ENCODE data around the gene VPS9D1. TPM values are rescaled to one million over a fixed set of nuclear protein-coding genes. Genes with fewer than 3 reads are reported as not detected.
A peak's percentile ranks its signal among the peaks of the same experiment; 100 is the strongest.

The VPS9D1 gene, protein sequence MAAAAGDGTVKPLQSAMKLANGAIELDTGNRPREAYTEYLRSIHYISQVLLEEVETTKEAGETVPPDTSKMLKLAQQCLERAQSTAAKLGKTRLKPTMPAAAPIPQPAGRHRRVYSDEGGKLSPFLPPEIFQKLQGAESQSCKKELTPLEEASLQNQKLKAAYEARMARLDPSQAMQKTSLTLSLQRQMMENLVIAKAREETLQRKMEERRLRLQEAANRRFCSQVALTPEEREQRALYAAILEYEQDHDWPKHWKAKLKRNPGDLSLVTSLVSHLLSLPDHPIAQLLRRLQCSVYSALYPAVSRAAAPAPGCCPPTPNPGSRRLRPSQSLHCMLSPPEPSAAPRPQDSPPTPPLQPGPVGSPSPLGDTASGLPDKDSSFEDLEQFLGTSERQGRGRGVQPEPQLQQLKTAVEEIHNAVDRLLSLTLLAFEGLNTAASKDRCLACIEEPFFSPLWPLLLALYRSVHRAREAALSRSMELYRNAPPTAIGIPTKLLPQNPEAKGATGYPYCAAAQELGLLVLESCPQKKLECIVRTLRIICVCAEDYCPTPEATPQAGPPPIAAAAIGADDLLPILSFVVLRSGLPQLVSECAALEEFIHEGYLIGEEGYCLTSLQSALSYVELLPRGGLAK
- total RNA-seq (10 to 100 TPM in 1 of 4 donors, 1 to 10 TPM in 3; 3.8 to 10.5 (median 4.0) TPM), polyA plus RNA-seq (10 to 100 TPM in 1 of 3 donors, 1 to 10 TPM in 2; 5.3 to 19.2 (median 8.4) TPM)

DNA sequence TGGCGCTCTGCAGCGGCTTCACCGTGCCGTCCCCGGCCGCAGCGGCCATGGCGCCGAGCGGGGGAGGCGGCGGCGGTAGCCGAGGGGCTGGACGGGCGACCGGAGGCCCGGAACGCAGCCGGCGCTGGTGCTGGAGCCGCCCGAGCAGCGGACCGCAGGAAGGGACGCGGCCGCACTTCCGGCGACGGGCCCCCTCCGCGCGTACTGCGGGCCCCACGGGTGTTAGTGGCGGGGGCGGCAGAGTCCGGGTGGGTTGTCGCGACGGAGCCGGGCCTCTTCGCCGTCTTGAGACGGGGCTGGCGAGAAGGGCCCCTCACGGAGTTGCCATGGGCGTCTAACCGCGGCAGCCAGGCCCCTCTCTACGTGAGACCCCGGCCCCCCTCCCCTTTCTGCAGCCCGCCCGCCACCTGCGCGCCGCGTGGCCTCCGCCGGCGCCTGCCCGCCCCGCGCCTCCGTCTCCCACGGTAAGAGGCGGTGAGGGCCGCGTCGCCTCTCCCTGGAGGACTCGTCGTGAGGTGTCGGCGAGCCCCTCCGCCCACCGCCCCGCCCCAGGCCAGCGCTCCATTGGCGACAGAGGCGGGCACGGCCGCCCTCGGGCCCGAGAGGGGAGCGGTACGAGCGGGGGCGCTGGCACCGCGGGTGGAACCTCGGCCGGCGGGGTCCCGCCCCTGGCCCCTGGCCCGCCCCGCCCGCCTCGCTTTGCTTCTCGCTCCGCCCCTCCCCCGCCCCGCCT lies at the start of gene VPS9D1, which contains the start of gene ZNF276:
Gene VPS9D1, minus strand, starts transcription at position 86 of the 733 bp plus-strand sequence. Its CDS starts 37 bp downstream, at position 49.
Gene ZNF276, plus strand, starts transcription at position 725 of the 733 bp plus-strand sequence. CDS start 104 bp downstream, outside the sequence.
- Histone ChIP-seq H3K9me3 (no peaks in the 10 kb centered on the region), H3K4me1 (peaks cover 0 to 36% (median 31%) of the 10 kb centered on the region in 4 donors), H3K27ac (peak within 1 kb of the TSS; percentile 96 to 99 (median 98)), H3K27me3 (no peaks in the 10 kb centered on the region), H3K36me3 (peaks cover 9 to 34% (median 12%) of the 10 kb centered on the region in 4 donors), H3K4me3 (peak within 1 kb of the TSS; percentile 74 to 98 (median 77))
- DNase-seq = peak; percentile 88
- WGBS, 2 donors = 0 to 1% methylated on average over 103 of the region's 103 CpGs
- intact Hi-C loops (cut with DNase I) = loop anchor here (2.0 to 5.0 kb wide), 3 partner anchors 20 to 484 kb away; partner anchors contain the start of genes CHMP1A, SPATA2L and SPATA33
- TF ChIP-seq POLR2A (IDR thresholded peaks at IDR 0.05) (peak; percentile 37 to 39), EP300 (IDR thresholded peaks at IDR 0.05) (no peak), POLR2AphosphoS5 (IDR thresholded peaks at IDR 0.05) (peak in 3 of 4 donors; percentile 66 to 88 (median 86))
- TF ChIP-seq, protein P1, sequence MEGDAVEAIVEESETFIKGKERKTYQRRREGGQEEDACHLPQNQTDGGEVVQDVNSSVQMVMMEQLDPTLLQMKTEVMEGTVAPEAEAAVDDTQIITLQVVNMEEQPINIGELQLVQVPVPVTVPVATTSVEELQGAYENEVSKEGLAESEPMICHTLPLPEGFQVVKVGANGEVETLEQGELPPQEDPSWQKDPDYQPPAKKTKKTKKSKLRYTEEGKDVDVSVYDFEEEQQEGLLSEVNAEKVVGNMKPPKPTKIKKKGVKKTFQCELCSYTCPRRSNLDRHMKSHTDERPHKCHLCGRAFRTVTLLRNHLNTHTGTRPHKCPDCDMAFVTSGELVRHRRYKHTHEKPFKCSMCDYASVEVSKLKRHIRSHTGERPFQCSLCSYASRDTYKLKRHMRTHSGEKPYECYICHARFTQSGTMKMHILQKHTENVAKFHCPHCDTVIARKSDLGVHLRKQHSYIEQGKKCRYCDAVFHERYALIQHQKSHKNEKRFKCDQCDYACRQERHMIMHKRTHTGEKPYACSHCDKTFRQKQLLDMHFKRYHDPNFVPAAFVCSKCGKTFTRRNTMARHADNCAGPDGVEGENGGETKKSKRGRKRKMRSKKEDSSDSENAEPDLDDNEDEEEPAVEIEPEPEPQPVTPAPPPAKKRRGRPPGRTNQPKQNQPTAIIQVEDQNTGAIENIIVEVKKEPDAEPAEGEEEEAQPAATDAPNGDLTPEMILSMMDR (IDR thresholded peaks at IDR 0.05) = no peak

DNA sequence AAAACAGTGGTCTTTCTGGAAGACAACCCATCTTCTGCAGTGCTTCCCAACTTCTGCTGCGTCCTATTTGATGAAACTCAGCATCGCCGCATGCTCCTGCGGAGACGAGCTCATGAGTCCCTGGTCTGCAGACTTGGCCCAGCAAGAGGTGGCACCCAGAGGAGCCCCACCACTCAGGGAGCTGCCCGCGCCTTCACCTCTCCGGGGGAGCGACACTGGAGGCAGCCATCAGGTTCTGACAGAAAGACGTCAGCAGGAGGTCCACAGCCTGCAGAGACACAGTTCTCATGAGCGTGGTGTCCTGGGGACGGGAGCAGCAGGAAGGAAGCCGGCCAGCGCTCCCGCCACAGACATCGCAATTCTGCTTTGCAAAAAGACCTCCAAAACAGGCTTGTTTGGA lies 49.7 kb upstream of the VPS9D1 start:
- intact Hi-C loops (cut with DNase I) = no loop called here
- no peak overlapping the region for H3K27ac ChIP-seq
- WGBS, 2 donors = 95 to 97% methylated on average over 16 of the region's 16 CpGs
- H3K27me3 ChIP-seq = no peaks in the 10 kb centered on the region
- H3K36me3 ChIP-seq = no peaks in the 10 kb centered on the region
- TF ChIP-seq POLR2AphosphoS5 (IDR thresholded peaks at IDR 0.05) (no peak), EP300 (IDR thresholded peaks at IDR 0.05) (no peak), POLR2A (IDR thresholded peaks at IDR 0.05) (no peak)
- TF ChIP-seq, protein P1 (IDR thresholded peaks at IDR 0.05) = no peak
- H3K9me3 ChIP-seq = no peaks in the 10 kb centered on the region
- H3K4me1 ChIP-seq = no peaks in the 10 kb centered on the region
- no peak overlapping the region for H3K4me3 ChIP-seq
- no peak for DNase-seq

DNA sequence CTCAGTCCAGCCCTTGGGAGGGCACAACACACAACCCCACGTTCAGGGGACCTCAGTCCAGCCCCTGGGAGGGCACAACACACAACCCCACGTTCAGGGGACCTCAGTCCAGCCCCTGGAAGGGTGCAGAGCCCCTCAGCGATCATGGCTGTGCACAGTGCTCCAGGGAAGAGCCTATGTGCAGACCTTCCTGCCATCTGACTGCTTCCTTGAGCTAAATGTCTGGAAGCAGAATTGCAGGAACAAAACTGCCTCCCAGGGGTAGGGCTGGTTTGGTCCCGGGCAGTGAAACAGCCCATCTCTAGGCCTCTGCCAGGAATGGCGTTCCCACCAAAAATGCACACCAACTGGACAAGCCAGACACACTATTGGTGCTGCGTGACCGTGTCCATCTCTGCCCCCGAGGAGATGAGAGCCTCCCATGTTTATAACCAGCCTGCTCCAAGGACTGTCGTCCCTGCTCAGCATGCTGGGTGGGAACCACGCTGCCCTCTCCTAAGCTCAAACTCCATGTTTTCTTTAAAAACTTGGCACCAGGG lies 44.7 kb upstream of the VPS9D1 start:
- H3K9me3 ChIP-seq = no peaks in the 10 kb centered on the region
- H3K4me3 ChIP-seq = no peak overlapping the region
- intact Hi-C loops (cut with DNase I) = no loop called here
- no peak for TF ChIP-seq POLR2A (IDR thresholded peaks at IDR 0.05)
- TF ChIP-seq EP300 (IDR thresholded peaks at IDR 0.05) = no peak
- no peak for TF ChIP-seq POLR2AphosphoS5 (IDR thresholded peaks at IDR 0.05)
- TF ChIP-seq, protein P1 (IDR thresholded peaks at IDR 0.05) = no peak
- 60 to 63% methylated on average over 10 of the region's 10 CpGs for WGBS, 2 donors
- no peaks in the 10 kb centered on the region for H3K4me1 ChIP-seq
- H3K27me3 ChIP-seq = no peaks in the 10 kb centered on the region
- no peak for DNase-seq
- H3K27ac ChIP-seq = no peak overlapping the region
- no peaks in the 10 kb centered on the region for H3K36me3 ChIP-seq

DNA sequence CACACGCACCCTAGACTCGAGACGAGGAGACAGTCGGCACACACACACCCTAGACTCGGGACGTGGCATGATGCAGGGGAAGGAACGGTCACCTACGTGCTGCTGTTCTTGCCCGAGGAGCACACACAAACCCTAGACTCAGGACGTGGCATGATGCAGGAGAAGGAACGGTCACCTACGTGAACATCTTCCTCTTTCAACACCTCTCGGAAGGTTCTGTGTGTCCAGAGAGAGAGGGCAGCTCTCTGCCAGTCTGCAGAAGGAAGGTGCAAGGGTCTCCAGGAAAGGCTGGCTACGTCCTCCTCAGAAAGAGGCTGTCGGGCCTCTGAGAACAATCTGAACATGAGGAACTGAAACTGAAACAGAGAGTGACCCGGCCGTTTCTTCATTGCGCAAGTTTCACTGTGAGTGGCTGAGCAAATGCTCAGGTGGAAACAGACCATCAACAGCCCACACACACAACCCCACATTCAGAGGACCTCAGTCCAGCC lies 44.1 kb upstream of the VPS9D1 start:
- no peak for DNase-seq
- Histone ChIP-seq H3K36me3 (no peaks in the 10 kb centered on the region), H3K9me3 (no peaks in the 10 kb centered on the region), H3K27ac (peak overlapping the region in 2 of 4 donors; percentile 6 to 31), H3K27me3 (no peaks in the 10 kb centered on the region), H3K4me1 (no peaks in the 10 kb centered on the region), H3K4me3 (peak overlapping the region in 1 of 4 donors; percentile 19)
- 35 to 53% methylated on average over 18 of the region's 18 CpGs for WGBS, 2 donors
- TF ChIP-seq POLR2AphosphoS5 (IDR thresholded peaks at IDR 0.05) = peak in 1 of 4 donors; percentile 10
- no peak for TF ChIP-seq POLR2A (IDR thresholded peaks at IDR 0.05)
- no peak for TF ChIP-seq EP300 (IDR thresholded peaks at IDR 0.05)
- TF ChIP-seq, protein P1 (IDR thresholded peaks at IDR 0.05) = no peak
- intact Hi-C loops (cut with DNase I) = no loop called here
